GM18867 (cell line): ENCODE data around the gene CIB4.

ENCODE experiments used
- ATAC-seq: cut with Tn5 transposase; IDR thresholded peaks from one replicate; pipeline ENCODE4 v1.9.1; 2021; ENCODE audit warnings: mild to moderate bottlenecking, moderate library complexity; ENCODE audit not compliant: unreplicated experiment

Gene CIB4

GRCh38 chr2:26623541-26624495 lies 17.3 kb downstream of the CIB4 start:
- ATAC-seq: no peak

DNA sequence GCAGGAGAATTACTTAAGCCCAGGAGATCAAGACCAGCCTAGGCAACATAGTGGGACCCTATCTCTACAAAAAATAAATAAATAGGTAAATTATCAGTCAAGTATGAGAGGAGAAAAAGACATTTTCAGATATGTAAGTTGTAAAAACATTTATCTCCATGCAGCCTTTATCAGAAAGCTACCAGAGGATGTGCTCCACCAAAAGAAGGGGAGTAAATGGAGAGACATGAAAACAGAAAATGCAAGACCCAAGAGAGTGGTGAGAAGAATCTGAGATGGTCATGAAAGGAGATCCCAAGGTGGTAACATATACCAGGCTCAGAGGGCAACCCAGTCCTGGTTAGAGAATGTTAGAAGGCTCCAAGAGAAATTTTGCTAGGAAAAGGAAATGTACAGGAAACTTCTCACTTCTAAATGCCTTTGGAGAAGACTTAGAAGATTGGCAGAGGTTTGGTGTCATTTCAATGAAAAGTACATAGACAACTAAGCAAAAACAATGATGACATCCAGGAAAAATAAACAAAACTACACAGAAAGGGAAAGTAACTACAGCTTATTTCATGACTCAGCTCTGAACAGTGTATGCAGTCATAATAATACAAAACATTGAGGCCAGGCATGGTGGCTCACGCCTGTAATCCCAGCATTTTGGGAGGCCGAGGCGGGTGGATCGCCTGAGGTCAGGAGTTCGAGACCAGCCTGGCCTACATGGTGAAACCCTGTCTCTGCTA lies 19.5 kb downstream of the CIB4 start:
- no peak for ATAC-seq

DNA sequence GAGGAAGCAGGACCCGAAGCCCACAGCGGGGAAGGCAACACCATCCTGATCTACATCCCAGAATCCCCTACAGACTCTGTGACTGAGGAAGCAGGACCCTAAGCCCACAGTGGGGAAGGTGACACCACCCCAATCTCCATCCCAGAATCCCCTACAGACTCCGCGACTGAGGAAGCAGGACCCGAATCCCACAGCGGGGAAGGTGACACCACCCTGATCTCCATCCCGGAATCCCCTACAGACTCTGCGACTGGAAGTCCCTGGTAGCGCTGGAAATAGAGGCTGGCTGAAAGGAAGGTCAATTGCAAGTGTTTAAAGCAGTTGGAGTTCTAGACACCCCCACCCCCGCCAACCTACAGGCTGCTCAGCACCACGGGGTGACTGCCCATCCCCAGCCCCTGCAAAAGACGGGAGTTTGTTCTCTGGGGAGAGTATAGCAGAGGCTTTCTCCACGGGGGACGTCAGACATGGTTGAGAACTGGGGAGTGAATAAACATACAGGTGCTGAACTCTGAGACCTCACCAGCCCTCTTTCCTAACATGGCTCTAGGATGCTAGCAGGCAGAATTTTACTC lies 21.0 kb downstream of the CIB4 start:
- no peak for ATAC-seq

- ATAC-seq: no peak
Measured at GRCh38 chr2:26619521-26619951, 21.6 kb downstream of the CIB4 start.

- ATAC-seq: no peak
Measured at GRCh38 chr2:26619096-26619495, 22.1 kb downstream of the CIB4 start.

GRCh38 chr2:26618611-26619010 lies 22.6 kb downstream of the CIB4 start:
- ATAC-seq: no peak

- no peak for ATAC-seq
Measured at GRCh38 chr2:26617588-26618083, 23.5 kb downstream of the CIB4 start.

DNA sequence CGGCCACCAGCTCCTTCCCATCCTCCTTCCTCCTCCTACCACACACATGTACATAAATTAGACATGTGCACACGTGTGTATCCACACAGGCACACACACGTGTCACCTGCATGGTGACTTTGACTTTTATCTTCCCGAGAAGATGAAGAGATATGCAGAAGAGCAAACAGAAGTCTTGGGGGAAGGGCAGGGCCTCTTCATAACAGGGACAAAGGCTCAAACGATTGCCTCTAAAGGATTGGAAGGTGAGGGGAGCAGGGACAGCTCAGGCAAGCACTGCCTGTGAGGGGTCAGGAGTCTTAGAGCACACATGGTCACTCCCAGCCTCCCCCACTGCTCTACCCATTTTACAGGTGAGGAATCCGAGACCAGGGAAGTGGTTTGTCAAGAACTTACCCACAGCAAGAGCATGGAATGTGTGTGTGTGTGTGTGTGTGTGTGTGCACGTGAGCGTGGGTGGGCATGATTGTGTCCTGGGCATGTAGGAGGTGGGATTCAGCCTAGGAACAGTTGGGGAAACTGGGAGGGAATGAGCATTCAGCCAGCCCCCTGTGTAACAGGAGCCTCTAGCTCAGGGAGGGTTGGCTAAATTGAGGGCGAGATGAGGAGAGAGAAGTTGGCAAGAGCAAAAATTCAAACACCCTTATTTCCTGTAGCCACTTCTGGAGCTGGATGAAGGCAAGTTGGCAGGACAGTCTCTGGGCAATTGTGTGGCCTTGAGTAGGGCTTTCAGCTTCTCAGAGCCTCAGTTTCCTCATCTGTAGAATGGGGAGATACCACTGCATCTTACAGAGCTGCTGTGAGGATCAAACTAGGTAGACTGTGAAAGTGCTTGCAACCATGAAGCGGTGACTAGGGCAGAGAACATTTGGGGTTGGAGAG lies 24.2 kb downstream of the CIB4 start:
- ATAC-seq: no peak

GRCh38 chr2:26615860-26616705 lies 25.1 kb downstream of the CIB4 start:
- no peak for ATAC-seq

- no peak for ATAC-seq
Measured at GRCh38 chr2:26615336-26615859, 25.8 kb downstream of the CIB4 start.

- ATAC-seq: no peak
Measured at GRCh38 chr2:26614216-26615138, 26.7 kb downstream of the CIB4 start.

- ATAC-seq: no peak
Measured at GRCh38 chr2:26613241-26614215, 27.6 kb downstream of the CIB4 start.

DNA sequence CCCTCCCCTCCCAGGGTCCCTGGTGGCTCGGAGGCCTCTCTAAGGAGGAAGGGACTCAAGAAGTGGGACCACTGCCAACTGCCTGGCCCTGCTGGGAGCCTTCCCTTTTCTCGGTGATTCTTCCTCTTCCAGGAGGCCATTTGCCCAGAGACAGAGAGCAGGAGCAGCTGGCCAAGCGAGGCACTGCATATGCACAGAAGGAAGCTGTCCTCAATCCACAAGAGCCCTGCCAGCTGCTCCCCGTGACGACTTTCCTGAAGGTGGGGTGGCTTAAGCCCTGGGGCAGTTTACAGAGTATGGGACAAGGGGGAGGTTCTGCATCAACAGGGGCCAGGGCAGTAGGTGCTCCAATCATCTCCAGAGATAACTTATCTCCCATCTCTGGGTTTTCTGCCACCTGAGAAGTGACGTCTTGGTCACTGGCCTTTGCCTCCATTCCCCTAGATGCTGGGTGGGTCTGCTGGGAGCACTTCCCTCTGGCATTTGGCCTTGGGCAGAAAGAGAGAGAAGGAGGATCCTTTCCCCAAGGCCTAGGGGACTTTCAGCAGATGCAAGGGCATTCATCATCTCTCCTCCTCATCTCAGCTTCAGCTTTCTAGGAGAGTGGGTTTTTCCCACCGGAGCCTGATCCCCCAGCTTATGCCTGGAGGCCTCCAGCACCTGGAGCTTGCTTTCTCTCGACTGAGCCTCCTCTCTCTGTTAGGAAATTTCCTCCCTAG lies 28.5 kb downstream of the CIB4 start:
- no peak for ATAC-seq

- no peak for ATAC-seq
Measured at GRCh38 chr2:26612034-26612433, 29.1 kb downstream of the CIB4 start.

DNA sequence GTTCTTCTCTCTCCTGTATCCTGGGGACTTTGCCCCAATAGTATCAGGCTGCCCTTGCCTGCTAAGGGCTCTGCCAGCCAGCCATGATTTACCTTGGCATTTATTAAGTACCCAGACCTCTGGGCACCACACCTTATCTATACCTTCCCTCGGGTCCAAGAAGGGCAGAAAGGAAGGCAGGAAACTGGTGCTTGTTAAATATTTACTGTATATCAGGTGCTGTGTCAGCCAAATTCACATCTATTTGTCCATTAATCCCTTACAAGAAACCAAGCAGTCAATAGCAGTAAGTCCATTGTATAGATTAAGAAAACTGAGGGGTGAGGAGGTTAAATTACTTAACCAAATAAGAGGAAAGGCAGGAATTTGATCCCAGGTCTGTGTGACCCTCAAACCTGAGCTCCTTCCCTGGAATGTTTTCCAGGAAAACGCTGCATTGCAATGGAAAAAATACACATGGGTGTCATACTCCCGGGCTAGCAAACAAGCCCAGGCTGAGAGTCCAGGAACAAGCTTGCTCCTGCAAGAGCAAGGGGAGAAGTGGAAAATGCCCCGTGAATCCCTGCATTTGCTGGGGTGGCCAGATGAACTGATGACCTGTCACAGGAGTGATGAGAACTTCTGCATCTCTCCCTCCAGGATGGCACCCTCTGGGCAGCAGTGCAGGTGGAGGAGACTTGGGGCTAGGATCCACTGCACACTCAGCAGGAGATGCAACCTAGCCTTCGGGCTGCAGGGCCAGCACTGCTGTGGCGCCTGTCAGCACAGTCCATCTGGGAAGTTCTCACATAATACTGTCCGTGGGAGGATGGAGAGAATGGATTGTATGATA lies 30.4 kb downstream of the CIB4 start:
- no peak for ATAC-seq
